Osteoblast (primary cell): Measurements from ENCODE around the gene GATD1. TPM values are rescaled to one million over a fixed set of nuclear protein-coding genes. Genes with fewer than 3 reads are reported as not detected.

Experiments used
- DNase-seq: peaks from one replicate; pipeline ENCODE4 v3.0.0; 2011; ENCODE audit warnings: low spot score, mixed read lengths; ENCODE audit not compliant: insufficient read length; ENCODE audit errors: missing footprints
- H2AFZ ChIP-seq: 2 replicates; pipeline ENCODE4 v1.6.0; 2011; ENCODE audit warnings: mild to moderate bottlenecking, low read length
- H3K27ac ChIP-seq: 2 replicates; pipeline ENCODE4 v1.5.1; 2011; ENCODE audit warnings: mild to moderate bottlenecking, low read depth, low read length, moderate library complexity
- H3K27me3 ChIP-seq: 2 replicates; pipeline ENCODE4 v1.6.0; 2012; ENCODE audit warnings: mild to moderate bottlenecking, control low read depth, inconsistent platforms, low read length, moderate library complexity; ENCODE audit not compliant: insufficient read depth
- H3K36me3 ChIP-seq: 2 replicates; pipeline ENCODE4 v1.5.1; 2011; ENCODE audit warnings: mild to moderate bottlenecking, low read length, control low read depth, moderate library complexity; ENCODE audit not compliant: insufficient read depth
- H3K4me1 ChIP-seq: 2 replicates; pipeline ENCODE4 v1.5.1; 2011; ENCODE audit warnings: mild to moderate bottlenecking, low read length, control low read depth, moderate library complexity; ENCODE audit not compliant: insufficient read depth
- H3K4me2 ChIP-seq: 2 replicates; pipeline ENCODE4 v1.6.0; 2011; ENCODE audit warnings: mild to moderate bottlenecking, low read length; ENCODE audit not compliant: insufficient read depth
- H3K4me3 ChIP-seq: fragments of 200-600 bp; sonication (generic); 3 replicates; pipeline ENCODE4 v1.5.1; 2012; ENCODE audit warnings: mild to moderate bottlenecking, low read length, inconsistent platforms; ENCODE audit not compliant: insufficient read depth
- H3K79me2 ChIP-seq: 2 replicates; pipeline ENCODE4 v1.6.0; 2012; ENCODE audit warnings: mild to moderate bottlenecking, low read length, control low read depth, inconsistent platforms; ENCODE audit not compliant: insufficient read depth
- H3K9me3 ChIP-seq: 2 replicates; pipeline ENCODE4 v1.5.1; 2011; ENCODE audit warnings: low read depth, low read length, control low read depth
- H4K20me1 ChIP-seq: 2 replicates; pipeline ENCODE4 v1.6.0; 2012; ENCODE audit warnings: mild to moderate bottlenecking, low read length, control low read depth; ENCODE audit not compliant: insufficient read depth
- total RNA-seq: library from RNA; depleted of rRNA; stranded (reverse); fragments of >200 nt; gene quantifications from 2 replicates; pipeline ENCODE4 v1.2.3, GENCODE V29; 2012
- TF ChIP-seq, protein P1 (sequence below): IDR thresholded peaks from 2 replicates; pipeline ENCODE4 v1.5.1; 2011; ENCODE audit warnings: mild to moderate bottlenecking, low read depth, low read length, moderate library complexity; ENCODE audit errors: extremely low read depth

GATD1 gene
- total RNA-seq, 1 donor: 37.3 TPM

DNA sequence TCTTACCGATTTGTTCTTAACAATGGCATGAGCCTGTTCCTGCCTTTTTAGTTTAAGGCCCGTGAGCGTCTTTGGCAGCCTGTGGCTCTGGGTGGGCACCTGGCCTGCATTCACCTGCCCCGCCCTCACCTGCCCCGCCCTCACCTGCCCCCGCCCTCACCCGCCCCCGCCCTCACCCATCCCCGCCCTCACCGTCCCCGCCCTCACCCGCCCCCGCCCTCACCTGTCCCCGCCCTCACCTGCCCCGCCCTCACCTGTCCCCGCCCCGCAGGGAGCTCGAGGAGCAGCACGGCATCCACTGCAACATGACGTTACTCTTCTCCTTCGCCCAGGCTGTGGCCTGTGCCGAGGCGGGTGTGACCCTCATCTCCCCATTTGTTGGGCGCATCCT is 14.2 kb downstream of the GATD1 start:
- no peak for DNase-seq
- Histone ChIP-seq H3K4me3 (no peak overlapping the region), H3K9me3 (no peaks in the 10 kb centered on the region), H3K79me2 (peaks cover 18% of the 10 kb centered on the region), H3K4me2 (no peak overlapping the region), H4K20me1 (peaks cover 46% of the 10 kb centered on the region), H3K4me1 (peaks cover 20% of the 10 kb centered on the region), H3K27me3 (no peaks in the 10 kb centered on the region), H2AFZ (no peak overlapping the region), H3K36me3 (peaks cover 72% of the 10 kb centered on the region), H3K27ac (peak overlapping the region; percentile 79)
- TF ChIP-seq, protein P1, sequence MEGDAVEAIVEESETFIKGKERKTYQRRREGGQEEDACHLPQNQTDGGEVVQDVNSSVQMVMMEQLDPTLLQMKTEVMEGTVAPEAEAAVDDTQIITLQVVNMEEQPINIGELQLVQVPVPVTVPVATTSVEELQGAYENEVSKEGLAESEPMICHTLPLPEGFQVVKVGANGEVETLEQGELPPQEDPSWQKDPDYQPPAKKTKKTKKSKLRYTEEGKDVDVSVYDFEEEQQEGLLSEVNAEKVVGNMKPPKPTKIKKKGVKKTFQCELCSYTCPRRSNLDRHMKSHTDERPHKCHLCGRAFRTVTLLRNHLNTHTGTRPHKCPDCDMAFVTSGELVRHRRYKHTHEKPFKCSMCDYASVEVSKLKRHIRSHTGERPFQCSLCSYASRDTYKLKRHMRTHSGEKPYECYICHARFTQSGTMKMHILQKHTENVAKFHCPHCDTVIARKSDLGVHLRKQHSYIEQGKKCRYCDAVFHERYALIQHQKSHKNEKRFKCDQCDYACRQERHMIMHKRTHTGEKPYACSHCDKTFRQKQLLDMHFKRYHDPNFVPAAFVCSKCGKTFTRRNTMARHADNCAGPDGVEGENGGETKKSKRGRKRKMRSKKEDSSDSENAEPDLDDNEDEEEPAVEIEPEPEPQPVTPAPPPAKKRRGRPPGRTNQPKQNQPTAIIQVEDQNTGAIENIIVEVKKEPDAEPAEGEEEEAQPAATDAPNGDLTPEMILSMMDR: no peak

DNA sequence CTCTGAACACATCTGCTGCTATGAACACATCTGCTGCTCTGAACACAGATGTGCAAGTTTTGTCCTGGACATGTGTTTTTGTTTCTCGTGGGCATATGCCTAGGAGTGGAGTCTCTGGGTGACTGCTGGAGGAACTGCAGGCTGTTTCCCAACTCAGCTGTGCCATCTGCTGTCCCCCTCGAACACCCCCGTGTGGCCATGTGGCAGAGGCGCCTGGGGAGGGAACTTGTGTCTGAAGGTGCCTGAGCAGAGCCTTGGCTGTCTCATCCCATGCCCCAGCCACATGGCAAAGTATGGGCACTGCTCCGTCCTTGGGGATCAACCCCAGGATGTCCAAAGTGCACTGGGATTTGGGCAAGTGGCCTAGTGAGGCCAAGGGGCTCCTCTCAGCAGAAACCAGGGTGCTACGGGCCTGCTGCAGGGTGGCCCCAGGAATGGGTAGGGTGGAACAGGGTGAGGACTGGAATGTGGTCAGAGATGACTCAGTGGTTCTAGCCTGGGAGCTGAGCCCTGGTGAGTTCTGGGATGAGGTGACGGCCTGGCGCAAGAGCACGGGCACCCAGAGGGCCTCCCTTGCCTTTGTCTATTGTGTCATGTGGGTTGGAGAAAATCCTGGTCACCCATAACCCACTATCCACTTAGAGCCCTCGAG is 14.7 kb downstream of the GATD1 start:
- H2AFZ ChIP-seq: no peak overlapping the region
- H3K27ac ChIP-seq: peak overlapping the region; percentile 79
- peaks cover 48% of the 10 kb centered on the region for H4K20me1 ChIP-seq
- peaks cover 21% of the 10 kb centered on the region for H3K79me2 ChIP-seq
- peak; percentile 99 for DNase-seq
- H3K36me3 ChIP-seq: peaks cover 75% of the 10 kb centered on the region
- TF ChIP-seq, protein P1: peak; percentile 41
- peaks cover 20% of the 10 kb centered on the region for H3K4me1 ChIP-seq
- no peak overlapping the region for H3K4me3 ChIP-seq
- H3K4me2 ChIP-seq: no peak overlapping the region
- no peaks in the 10 kb centered on the region for H3K9me3 ChIP-seq
- no peaks in the 10 kb centered on the region for H3K27me3 ChIP-seq

DNA sequence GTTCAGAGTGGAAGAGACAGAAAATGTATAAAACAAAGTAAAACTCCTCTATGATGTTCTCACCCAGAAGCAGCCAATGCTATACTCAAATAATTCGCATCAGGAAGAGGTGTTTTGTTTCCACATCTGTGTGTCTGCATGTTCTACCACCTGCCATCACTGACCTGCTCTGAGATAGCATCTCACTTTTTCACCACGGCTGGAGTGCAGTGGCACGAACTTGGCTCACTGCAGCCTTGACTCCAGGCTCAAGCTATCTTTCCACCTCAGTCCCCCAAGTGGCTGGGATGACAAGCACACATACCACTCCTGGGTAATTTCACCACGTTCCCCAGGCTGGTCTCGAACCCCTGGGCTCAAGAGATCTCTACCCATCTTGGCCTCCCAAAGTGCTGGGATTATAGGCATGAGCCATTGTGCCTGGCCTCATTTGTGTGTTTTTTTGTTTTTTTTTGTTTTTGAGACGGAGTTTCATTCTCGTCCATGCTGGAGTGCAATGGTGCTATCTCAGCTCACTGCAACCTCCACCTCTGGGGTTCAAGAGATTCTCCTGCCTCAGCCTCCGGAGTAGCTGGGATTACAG is 15.7 kb downstream of the GATD1 start:
- H3K36me3 ChIP-seq: peaks cover 76% of the 10 kb centered on the region
- H3K27ac ChIP-seq: peak overlapping the region; percentile 79
- peak; percentile 3 for DNase-seq
- peaks cover 47% of the 10 kb centered on the region for H4K20me1 ChIP-seq
- H3K4me2 ChIP-seq: no peak overlapping the region
- TF ChIP-seq, protein P1: no peak
- H2AFZ ChIP-seq: no peak overlapping the region
- no peaks in the 10 kb centered on the region for H3K9me3 ChIP-seq
- H3K4me3 ChIP-seq: no peak overlapping the region
- H3K27me3 ChIP-seq: no peaks in the 10 kb centered on the region
- peaks cover 16% of the 10 kb centered on the region for H3K4me1 ChIP-seq
- H3K79me2 ChIP-seq: peaks cover 26% of the 10 kb centered on the region

DNA sequence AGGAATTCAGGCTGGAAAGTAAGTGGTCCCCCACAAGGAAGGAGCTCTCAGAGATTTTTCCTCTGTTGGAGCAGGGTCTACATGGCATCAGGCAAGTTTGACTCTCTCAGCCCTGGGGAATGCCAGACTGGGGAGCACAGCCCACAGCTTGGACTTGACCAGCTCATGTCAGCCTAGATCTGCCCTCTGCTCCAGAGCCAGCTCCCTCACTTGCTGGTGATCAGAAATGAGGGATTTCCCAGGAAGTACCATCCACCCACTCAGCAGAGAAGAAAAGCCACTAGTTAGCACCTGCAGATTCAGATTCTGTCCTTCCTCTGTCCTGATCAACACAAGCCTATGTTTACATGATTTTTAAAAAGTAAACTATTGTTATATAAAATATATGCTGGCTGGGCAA is 17.1 kb downstream of the GATD1 start:
- H4K20me1 ChIP-seq: peaks cover 40% of the 10 kb centered on the region
- H3K4me1 ChIP-seq: peaks cover 9% of the 10 kb centered on the region
- peaks cover 39% of the 10 kb centered on the region for H3K79me2 ChIP-seq
- no peak overlapping the region for H3K27ac ChIP-seq
- H2AFZ ChIP-seq: no peak overlapping the region
- TF ChIP-seq, protein P1: no peak
- H3K4me3 ChIP-seq: no peak overlapping the region
- H3K4me2 ChIP-seq: no peak overlapping the region
- peak; percentile 25 for DNase-seq
- peaks cover 78% of the 10 kb centered on the region for H3K36me3 ChIP-seq
- H3K9me3 ChIP-seq: no peaks in the 10 kb centered on the region
- no peaks in the 10 kb centered on the region for H3K27me3 ChIP-seq
